Stimulated activated naive CD4-positive, alpha-beta T cell treated with Interleukin-2 at 50 U/mL for 16 hours (primary cell): Measurements from ENCODE around the gene DBX2.
"Not testable (repeated sequence)": the region's sequence is repeated elsewhere in the genome, so short reads cannot be mapped to it uniquely, and the experiment has no call there.

Source experiments
- DNase-seq: peaks from one replicate; lab custom pipeline; 2025; lab: John Stamatoyannopoulos, UW

The DBX2 gene

GRCh38 chr12:45050751-45051571 is at the start of gene DBX2:
Gene DBX2 (minus strand): TSS chr12:45051099. CDS start chr12:45050927, 172 bp downstream.
- no peak for DNase-seq

GRCh38 chr12:45098766-45099165 is 47.9 kb upstream of the DBX2 start:
- DNase-seq, result no peak

- not testable (repeated sequence) for DNase-seq
Measured at GRCh38 chr12:45095417-45095816, 44.5 kb upstream of the DBX2 start.

- no peak for DNase-seq
Measured at GRCh38 chr12:45093051-45093450, 42.2 kb upstream of the DBX2 start.

GRCh38 chr12:45089411-45090075 is 38.6 kb upstream of the DBX2 start:
- no peak for DNase-seq

- no peak for DNase-seq
Measured at GRCh38 chr12:45088608-45089007, 37.7 kb upstream of the DBX2 start.

GRCh38 chr12:45084248-45084647 is 33.3 kb upstream of the DBX2 start:
- DNase-seq, result not testable (repeated sequence)

GRCh38 chr12:45077251-45077650 is 26.4 kb upstream of the DBX2 start:
- no peak for DNase-seq

- DNase-seq, result no peak
Measured at GRCh38 chr12:45076417-45077026, 25.6 kb upstream of the DBX2 start.

- DNase-seq, result no peak
Measured at GRCh38 chr12:45075587-45076282, 24.8 kb upstream of the DBX2 start.

- no peak for DNase-seq
Measured at GRCh38 chr12:45065125-45065626, 14.3 kb upstream of the DBX2 start.

- DNase-seq, result no peak
Measured at GRCh38 chr12:45060976-45061375, 10.1 kb upstream of the DBX2 start.

GRCh38 chr12:45051572-45052125 is 750 bp upstream of the DBX2 start:
- DNase-seq, result no peak

GRCh38 chr12:45049912-45050750 is 768 bp downstream of the DBX2 start:
- no peak for DNase-seq

GRCh38 chr12:45042599-45042998 is 8.3 kb downstream of the DBX2 start:
- no peak for DNase-seq

GRCh38 chr12:45040977-45041376 is 9.9 kb downstream of the DBX2 start:
- no peak for DNase-seq

GRCh38 chr12:45039757-45040156 is 11.1 kb downstream of the DBX2 start:
- no peak for DNase-seq

GRCh38 chr12:45034861-45035265 is 16.0 kb downstream of the DBX2 start:
- DNase-seq, result no peak

- no peak for DNase-seq
Measured at GRCh38 chr12:45017916-45018315, 33.0 kb downstream of the DBX2 start.

GRCh38 chr12:45014396-45014795 is 36.5 kb downstream of the DBX2 start:
- DNase-seq, result no peak

- DNase-seq, result no peak
Measured at GRCh38 chr12:45012749-45013148, 38.1 kb downstream of the DBX2 start.
